K562 treated with DMSO at 1 percent for 12 hours (cell line): ENCODE results near the gene KRTAP4-11. TPM values are rescaled to one million over a fixed set of nuclear protein-coding genes. Genes with fewer than 3 reads are reported as not detected.

ENCODE experiments used
- total RNA-seq: library from RNA; unstranded; fragments of 300-600 nt; gene quantifications from 2 replicates; pipeline ENCODE4 v1.2.3, GENCODE V29; 2022; ENCODE audit not compliant: insufficient read depth

KRTAP4-11 gene
- total RNA-seq = not detected in 2 replicates

DNA sequence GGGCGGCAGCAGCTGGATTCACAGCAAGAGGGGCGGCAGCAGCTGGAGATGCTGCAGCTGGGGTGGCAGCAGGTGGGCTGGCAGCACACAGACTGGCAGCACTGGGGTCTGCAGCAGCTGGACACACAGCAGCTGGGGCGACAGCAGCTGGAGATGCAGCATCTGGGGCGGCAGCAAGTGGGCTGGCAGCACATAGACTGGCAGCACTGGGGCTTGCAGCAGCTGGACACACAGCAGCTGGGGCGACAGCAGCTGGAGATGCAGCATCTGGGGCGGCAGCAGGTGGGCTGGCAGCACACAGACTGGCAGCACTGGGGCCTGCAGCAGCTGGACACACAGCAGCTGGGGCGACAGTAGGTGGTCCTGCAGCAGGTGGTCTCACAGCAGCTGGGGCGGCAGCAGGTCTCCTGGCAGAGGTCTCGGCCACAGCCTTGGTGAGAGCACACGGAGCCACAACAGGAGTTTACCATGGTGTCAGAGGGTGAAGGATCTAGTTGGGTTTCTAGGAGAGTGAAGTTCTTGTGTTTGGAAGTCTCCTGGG, at the start of gene KRTAP4-11:
Gene KRTAP4-11, minus strand, starts transcription at position 528 of the 541 bp plus-strand sequence. Its CDS starts 58 bp downstream, at position 470.

GRCh38 chr17:41160648-41161047, 42.5 kb upstream of the KRTAP4-11 start, which contains the start of gene KRTAP4-4:
Gene KRTAP4-4, minus strand, starts transcription at chr17:41160748. Its CDS starts 57 bp downstream, at chr17:41160691.

DNA sequence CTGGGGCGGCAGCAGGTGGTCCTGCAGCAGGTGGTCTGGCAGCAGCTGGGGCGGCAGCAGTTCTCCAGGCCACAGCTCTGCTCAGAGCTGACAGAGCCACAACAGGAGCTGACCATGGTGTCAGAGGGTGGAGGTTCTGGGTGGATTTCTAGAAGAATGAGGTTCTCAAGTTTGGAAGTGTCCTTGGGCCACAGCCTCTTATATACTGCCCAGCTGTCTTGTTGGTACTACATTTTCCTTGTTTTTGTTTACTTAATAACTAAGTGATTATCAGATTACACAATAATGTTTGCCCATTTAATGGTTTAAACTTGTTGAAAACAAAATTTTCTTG, 31.4 kb upstream of the KRTAP4-11 start, which contains the start of gene KRTAP4-5:
Gene KRTAP4-5, minus strand, starts transcription at position 174 of the 334 bp plus-strand sequence. Its CDS starts 58 bp downstream, at position 116.

DNA sequence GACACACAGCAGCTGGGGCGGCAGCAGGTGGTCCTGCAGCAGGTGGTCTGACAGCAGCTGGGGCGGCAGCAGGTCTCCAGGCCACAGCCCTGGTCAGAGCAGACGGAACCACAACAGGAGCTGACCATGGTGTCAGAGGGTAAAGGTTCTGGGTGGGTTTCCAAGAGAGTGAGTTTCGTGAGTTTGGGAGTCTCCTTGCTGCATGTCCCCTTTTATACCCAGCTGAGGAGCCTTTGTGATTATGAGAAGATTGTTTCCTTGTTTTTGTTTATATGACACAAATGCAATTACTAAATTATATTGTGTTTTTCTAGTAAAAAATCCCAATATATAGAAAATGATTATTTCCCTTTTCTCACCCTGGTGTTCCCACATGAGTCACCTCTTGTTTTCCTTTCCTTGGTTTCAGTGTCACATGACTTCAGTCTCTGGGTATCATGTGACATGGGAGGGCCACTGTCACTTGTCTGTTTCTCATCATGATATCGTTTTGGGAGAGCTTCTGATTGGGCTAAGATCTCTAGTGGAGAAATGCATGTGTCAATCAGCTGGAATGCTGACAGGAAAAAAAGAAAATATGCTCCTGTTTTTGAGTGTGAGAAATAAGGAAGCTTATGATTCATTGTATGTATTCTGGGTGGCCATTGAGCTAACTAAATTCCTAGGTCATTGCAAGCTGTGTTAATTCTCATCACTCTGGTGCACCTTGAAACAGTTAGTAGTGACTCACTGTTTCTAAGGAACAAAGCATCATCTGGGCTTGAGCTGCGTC, 22.4 kb upstream of the KRTAP4-11 start, which contains the start of gene KRTAP4-6:
Gene KRTAP4-6, minus strand, starts transcription at position 185 of the 772 bp plus-strand sequence. Its CDS starts 57 bp downstream, at position 128.

GRCh38 chr17:41123991-41124371, 5.8 kb upstream of the KRTAP4-11 start, which contains the start of gene KRTAP4-12:
Gene KRTAP4-12, minus strand, starts transcription at chr17:41124182. Its CDS starts 60 bp downstream, at chr17:41124122.

GRCh38 chr17:41105347-41105746, 12.8 kb downstream of the KRTAP4-11 start, which contains the start of gene KRTAP4-9:
Gene KRTAP4-9, plus strand, starts transcription at chr17:41105389. Its CDS starts 0 bp downstream, at chr17:41105389.

DNA sequence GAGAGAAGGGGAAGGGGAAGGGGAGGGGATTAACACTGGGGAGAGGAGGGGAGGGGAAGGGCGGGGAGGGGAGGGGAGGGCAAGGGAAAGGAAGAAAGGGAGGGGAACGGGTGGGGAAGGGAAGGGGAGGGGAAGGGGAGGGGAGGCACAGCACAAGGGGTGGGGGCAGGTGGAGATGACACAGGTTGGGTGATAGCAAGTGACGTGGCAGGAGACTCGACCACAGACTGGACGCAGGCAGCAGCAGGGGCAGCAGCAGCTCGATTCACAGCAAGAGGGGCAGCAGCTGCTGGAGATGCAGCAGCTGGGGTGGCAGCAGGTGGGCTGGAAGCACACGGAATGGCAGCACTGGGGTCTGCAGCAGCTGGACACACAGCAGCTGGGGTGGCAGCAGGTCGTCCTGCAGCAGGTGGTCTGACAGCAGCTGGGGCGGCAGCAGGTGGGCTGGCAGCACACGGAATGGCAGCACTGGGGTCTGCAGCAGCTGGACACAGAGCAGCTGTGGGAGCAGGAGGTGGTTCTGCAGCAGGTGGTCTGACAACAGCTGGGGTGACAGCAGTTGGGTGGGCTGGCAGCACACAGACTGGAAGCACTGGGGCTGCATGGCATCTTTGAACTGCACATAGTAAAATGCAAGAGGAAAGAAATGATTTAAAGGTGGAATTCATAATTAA, 16.4 kb downstream of the KRTAP4-11 start, which contains the start of gene KRTAP4-16:
Gene KRTAP4-16, minus strand, starts transcription at position 624 of the 674 bp plus-strand sequence. Its CDS starts 0 bp downstream, at position 624.

GRCh38 chr17:41098042-41098441, 20.1 kb downstream of the KRTAP4-11 start, which contains the start of gene KRTAP4-8:
Gene KRTAP4-8, minus strand, starts transcription at chr17:41098142. Its CDS starts 58 bp downstream, at chr17:41098084.

DNA sequence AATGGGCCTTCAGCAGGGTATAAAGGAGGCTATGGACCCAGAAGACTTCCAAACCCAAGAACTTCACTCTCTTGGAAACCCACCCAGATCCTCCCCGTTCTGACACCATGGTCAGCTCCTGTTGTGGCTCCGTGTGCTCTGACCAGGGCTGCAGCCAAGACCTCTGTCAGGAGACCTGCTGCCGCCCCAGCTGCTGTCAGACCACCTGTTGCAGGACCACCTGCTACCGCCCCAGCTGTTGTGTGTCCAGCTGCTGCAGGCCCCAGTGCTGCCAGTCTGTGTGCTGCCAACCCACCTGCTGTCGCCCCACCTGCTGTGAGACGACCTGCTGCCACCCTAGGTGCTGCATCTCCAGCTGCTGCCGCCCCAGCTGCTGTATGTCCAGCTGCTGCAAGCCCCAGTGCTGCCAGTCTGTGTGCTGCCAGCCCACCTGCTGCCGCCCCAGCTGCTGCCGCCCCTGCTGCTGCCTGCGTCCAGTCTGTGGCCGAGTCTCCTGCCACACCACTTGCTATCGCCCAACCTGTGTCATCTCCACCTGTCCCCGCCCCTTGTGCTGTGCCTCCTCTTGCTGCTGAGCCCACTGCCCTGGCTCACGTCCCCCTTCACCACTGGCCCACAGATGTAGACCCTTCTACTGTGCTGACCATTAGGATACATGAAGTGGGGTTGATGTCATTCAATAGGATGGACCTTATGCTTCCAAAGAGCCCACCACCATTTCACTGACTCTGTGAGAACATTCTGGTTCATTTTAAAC, 33.9 kb downstream of the KRTAP4-11 start, which contains the start of gene KRTAP4-7:
Gene KRTAP4-7, plus strand, starts transcription at position 51 of the 757 bp plus-strand sequence. Its CDS starts 57 bp downstream, at position 108.

Other genes with a start within 250 kb of the KRTAP4-11 start
- gene KRT20, start 233.1 kb downstream of the KRTAP4-11 start, total RNA-seq = not detected in 2 replicates
- not detected in 2 replicates for gene KRT23, start 180.7 kb downstream of the KRTAP4-11 start, total RNA-seq
- gene KRT39, start 151.4 kb downstream of the KRTAP4-11 start, total RNA-seq = not detected in 2 replicates
- not detected in 2 replicates for gene KRT40, start 134.0 kb downstream of the KRTAP4-11 start, total RNA-seq
- gene KRTAP3-3, start 124.2 kb downstream of the KRTAP4-11 start, total RNA-seq = not detected in 2 replicates
- not detected in 2 replicates for gene KRTAP3-2, start 118.5 kb downstream of the KRTAP4-11 start, total RNA-seq
- gene KRTAP3-1, start 109.2 kb downstream of the KRTAP4-11 start, total RNA-seq = not detected in 2 replicates
- not detected in 2 replicates for gene KRTAP1-5, start 91.2 kb downstream of the KRTAP4-11 start, total RNA-seq
- gene KRTAP1-4, start 88.2 kb downstream of the KRTAP4-11 start, total RNA-seq = not detected in 2 replicates
- gene KRTAP1-3, start 83.5 kb downstream of the KRTAP4-11 start, total RNA-seq = not detected in 2 replicates
- gene KRTAP1-1, start 76.9 kb downstream of the KRTAP4-11 start, total RNA-seq = not detected in 2 replicates
- gene KRTAP2-1, start 71.1 kb downstream of the KRTAP4-11 start, total RNA-seq = not detected in 2 replicates
- gene KRTAP2-2, start 63.1 kb downstream of the KRTAP4-11 start, total RNA-seq = not detected in 2 replicates
- not detected in 2 replicates for gene KRTAP2-3, start 58.3 kb downstream of the KRTAP4-11 start, total RNA-seq
- gene KRTAP2-4, start 52.5 kb downstream of the KRTAP4-11 start, total RNA-seq = not detected in 2 replicates
- gene KRTAP4-7, start 34.2 kb downstream of the KRTAP4-11 start, total RNA-seq = not detected in 2 replicates
- gene KRTAP4-8, start 20.2 kb downstream of the KRTAP4-11 start, total RNA-seq = not detected in 2 replicates
- gene KRTAP4-16, start 16.2 kb downstream of the KRTAP4-11 start, total RNA-seq = not detected in 2 replicates
- gene KRTAP4-9, start 13.0 kb downstream of the KRTAP4-11 start, total RNA-seq = not detected in 2 replicates
- not detected in 2 replicates for gene KRTAP4-12, start 5.8 kb upstream of the KRTAP4-11 start, total RNA-seq
- gene KRTAP4-6, start 22.2 kb upstream of the KRTAP4-11 start, total RNA-seq = not detected in 2 replicates
- gene KRTAP4-5, start 31.5 kb upstream of the KRTAP4-11 start, total RNA-seq = not detected in 2 replicates
- not detected in 2 replicates for gene KRTAP4-4, start 42.4 kb upstream of the KRTAP4-11 start, total RNA-seq
- gene KRTAP4-3, start 49.8 kb upstream of the KRTAP4-11 start, total RNA-seq = not detected in 2 replicates
- gene KRTAP4-2, start 59.8 kb upstream of the KRTAP4-11 start, total RNA-seq = not detected in 2 replicates
- gene KRTAP4-1, start 66.5 kb upstream of the KRTAP4-11 start, total RNA-seq = not detected in 2 replicates
- not detected in 2 replicates for gene KRTAP9-1, start 71.5 kb upstream of the KRTAP4-11 start, total RNA-seq
- not detected in 2 replicates for gene KRTAP9-2, start 108.3 kb upstream of the KRTAP4-11 start, total RNA-seq
- gene KRTAP9-3, start 114.1 kb upstream of the KRTAP4-11 start, total RNA-seq = not detected in 2 replicates
- gene KRTAP9-8, start 119.6 kb upstream of the KRTAP4-11 start, total RNA-seq = not detected in 2 replicates
- not detected in 2 replicates for gene KRTAP9-4, start 131.3 kb upstream of the KRTAP4-11 start, total RNA-seq
- gene KRTAP9-9, start 137.0 kb upstream of the KRTAP4-11 start, total RNA-seq = not detected in 2 replicates
- not detected in 2 replicates for gene KRTAP9-6, start 147.0 kb upstream of the KRTAP4-11 start, total RNA-seq
- not detected in 2 replicates for gene KRTAP9-7, start 157.3 kb upstream of the KRTAP4-11 start, total RNA-seq
- not detected in 2 replicates for gene KRTAP29-1, start 184.5 kb upstream of the KRTAP4-11 start, total RNA-seq
- not detected in 2 replicates for gene KRTAP16-1, start 190.9 kb upstream of the KRTAP4-11 start, total RNA-seq
- not detected in 2 replicates for gene KRTAP17-1, start 197.3 kb upstream of the KRTAP4-11 start, total RNA-seq
- not detected in 2 replicates for gene KRT33A, start 232.5 kb upstream of the KRTAP4-11 start, total RNA-seq